Activated CD4-positive, alpha-beta T cell treated with anti-CD3 and anti-CD28 coated beads, Interleukin-2, amount 50 U/mL, for 24 hours (primary cell): ENCODE measurements around the gene FABP1.
A peak's percentile ranks its signal among the peaks of the same experiment; 100 is the strongest.

ENCODE experiments used
- DNase-seq, 2 donors: peaks; one replicate each; pipeline ENCODE4 v3.0.0-alpha.2; 2020; ENCODE audit warnings: low read depth in 1 of 2, low spot score in 1 of 2

The FABP1 gene

DNA sequence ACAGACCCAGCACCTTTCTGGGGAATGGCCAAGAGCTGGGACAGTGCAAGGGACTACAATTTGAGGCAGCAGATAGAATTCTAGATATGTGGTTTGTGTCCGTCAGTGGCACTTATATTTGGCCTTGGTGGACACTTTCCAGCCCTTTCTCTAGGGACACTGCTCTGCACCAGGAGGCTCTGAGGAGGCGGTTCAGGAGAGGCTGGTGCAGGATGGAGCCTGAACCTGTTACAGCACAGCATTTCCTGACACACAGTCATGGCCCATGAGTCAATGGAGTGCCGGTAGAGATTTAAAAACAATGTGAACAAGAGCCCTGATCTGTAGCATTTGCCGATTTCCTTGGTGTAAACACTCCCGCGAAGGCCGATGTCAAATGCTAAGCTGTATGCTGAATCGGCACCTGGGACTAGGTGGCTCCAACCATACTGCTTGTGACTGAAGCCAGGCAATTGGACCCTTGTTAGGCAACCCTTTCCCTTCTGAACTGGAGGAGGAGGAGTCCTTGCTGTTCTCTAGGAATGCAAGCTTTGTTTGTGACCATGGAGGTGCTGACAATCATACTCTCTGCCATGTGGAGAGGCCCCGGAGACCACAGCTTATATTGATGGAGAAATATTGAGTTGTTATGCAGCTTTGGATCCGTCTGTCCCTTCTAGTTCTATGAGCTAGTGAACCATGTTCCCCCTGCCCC lies 11.9 kb downstream of the FABP1 start:
- no peak for DNase-seq

DNA sequence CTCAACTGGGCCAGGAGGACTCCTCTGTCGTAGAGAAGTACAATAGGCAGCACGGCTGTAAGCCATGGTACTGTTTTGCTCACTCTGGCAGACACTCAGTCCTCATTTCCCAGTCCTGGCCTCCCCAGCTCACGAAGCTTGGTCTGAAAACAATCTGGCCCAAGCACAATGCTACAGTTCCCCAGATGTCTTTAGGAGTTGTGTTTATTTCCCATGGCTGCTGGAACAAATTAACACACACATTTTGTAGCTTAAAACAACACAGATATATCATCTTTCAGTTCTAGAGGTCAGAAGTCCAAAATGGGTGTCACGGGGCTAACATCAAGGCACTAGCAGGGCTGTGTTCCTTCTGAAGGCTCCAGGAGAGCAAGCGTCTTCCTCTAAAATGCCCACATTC lies 13.0 kb downstream of the FABP1 start:
- no peak for DNase-seq

DNA sequence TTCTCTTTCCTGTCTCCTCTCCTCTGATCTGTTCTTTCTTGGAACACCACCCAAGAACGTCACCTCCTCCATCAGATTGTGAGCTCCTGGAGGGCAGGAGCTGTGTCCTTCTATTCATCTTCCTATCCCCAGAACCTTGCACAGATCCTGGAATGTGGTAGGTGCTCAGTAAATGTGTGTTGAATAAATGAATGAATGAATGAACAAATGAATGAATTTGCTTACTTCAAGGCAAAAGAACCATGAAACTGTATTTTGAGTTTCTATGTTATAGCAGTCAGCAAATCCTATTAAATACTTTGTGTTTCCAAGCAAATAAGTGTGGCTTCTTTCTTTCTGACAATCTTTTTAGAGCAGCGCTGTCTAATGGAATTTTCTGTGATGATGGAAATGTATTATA lies 14.8 kb downstream of the FABP1 start:
- DNase-seq: no peak

DNA sequence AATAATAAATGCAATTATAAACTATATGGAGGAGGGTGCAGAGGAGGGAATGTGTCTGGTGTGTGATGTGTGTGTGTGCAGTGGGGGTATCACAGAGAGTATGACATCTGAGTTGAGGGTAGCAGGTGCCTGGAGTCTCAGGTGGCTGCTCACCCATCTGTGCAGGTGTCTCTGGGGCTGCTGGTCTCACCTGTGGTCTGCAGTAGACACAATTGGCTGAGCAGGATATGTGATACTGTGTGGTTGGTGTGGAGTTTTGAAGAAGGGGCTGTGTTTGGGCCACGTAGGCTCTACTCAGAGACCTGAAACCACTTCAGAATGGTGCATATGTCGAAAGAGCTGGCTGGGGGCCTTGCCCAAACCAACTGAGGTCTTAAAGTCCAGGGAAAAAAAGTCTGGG lies 17.0 kb downstream of the FABP1 start:
- no peak for DNase-seq

DNA sequence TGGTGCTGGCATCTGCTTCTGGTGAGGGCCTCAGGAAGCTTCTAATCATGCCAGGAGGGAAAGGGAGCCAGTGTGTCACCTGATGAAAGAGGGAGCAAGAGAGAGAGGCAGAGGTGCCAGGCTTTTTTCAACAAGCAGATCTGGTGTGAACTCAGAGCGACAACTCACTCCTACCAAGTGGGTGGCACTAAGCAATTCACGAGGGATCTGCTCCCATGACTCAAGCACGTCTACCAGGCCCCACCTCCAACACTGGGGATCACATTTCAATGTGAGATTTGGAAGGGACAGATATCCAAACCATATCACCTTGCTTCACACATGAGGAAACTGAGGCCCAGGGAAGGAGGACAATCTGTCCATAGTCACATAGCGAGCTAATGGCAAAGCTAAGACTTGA lies 19.1 kb downstream of the FABP1 start:
- DNase-seq: no peak

DNA sequence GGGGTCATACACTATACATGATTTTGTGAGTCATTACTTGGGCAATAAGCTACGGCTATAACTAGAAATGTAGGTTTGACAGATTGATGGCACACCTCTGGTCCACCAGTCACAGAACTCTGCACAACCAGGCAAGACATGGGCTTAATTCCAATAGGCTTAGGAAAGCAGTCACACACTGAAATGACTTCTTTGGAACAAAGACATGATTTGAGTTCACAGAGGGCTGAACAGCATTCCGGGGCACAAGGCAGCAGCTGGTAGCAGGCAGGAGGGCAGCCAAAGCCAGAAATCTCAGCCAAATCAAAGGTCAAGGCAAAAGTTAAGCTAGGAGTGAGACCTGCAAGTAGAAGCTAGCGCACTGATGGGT lies 27.4 kb downstream of the FABP1 start:
- DNase-seq: no peak

DNA sequence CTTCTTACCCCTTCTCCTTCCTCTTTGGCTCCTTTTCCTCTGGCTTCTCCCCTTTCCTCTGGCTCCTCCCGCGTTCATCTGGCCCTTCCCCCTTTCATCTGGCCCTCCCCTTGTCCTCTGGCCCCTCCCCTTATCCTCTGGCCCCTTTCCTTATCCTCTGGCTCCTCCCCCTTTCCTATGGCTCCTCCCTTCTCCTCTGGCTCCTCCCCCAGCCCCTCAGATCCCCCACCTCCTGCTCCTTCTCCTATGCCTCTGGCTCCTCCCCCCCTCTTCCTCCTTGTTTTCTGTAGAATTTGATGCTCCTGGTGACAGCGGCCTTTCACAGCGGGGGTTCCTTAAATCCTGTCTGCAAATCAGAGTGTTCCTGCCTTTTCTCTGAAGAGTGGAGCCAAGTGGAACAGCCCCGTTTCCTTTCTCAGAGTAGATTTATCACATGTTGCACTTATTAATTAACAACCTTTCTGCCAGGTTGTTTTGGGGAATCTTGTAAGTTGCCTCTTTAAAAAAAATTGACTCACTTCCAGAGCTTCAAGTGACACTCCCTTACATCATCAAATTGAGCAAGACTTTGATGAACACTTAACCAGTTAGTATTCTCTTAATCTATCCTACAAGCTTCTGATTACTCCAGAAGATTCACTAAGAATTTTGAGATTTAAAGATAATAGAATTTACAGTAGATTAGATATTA lies 27.9 kb downstream of the FABP1 start:
- DNase-seq: no peak

DNA sequence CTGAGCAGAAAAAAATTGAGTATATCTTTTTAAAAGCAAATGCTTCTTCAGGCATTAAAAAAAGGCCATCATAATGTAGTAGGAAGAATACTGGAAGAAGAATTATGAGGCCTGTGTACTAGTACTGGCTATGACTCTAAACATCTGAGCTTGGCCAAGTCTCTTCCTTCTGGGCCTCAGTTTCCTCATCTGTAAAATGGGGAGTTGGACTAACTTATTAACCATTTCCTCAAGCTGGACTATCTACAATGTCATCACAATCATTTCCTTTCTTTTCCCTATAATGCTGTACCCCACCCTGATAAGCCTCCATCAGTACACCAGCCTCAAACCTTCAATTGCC lies 29.3 kb downstream of the FABP1 start:
- no peak for DNase-seq

DNA sequence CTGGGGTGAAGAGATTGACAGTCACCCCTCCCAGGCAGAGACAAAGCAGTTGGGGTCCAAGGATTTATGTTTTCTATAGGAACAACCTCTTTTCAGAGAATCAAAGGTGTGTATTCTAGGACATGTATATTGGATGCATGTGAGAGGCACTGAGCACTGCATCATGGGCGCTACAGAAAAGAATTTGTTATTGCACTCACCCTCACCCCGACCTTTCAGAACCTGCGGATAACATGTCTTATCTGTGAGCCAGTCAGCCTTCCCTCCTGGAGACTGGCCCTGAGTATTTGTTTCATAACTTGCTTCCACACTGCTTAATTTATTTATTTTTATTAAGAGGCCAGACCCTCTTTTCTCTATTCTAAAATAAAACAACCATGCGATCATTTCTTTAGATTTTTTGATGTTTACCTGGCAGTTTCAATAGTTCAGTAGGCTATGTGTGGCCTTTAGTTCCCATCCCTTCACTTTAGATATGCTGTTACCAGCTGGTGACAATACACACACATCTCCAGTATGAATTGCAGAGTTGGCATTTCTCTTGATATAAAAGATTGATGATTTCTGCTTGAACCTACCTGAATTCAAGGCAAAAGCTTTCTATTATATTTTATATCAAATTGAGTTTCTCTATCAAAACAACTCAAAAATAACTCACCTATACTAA lies 29.8 kb downstream of the FABP1 start:
- DNase-seq: no peak

DNA sequence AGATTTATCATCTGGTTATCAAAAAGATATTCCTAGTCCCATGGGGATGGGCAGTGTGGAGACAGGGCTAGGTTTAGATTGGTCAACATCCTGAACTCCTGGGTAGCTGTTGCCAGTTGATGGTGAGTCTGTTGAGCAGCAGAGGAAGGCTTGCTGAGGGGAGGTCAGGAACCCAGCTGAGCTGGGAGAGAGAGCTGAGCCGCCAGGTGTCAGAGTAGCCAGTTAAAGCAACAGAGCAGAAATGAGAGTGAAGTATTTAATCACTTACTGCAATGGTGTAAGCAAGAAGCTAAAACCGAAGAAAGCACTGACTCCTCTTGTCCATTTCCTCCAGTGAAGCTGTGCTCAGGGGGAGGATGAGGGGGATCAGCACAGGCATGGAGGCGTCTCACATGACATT lies 30.7 kb downstream of the FABP1 start:
- DNase-seq: no peak

DNA sequence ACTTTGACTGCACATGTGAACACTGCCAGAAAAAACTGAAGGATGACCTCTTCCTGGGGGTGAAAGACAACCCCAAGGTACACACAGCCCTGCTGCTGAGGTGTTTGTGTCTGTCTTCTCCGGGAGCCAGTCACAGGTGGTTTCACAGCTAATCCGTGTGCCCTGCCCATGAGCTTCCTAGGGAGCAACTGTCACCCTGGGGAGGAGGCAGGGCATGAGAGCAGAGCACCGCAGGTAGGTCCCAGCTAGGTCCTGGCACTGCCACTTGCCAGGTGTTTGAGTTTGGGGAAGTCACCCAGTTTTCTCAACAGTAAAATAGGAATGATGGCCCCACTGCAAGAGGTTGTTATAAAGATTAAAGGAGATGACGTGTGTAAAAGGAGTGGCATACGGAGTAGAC lies 31.2 kb downstream of the FABP1 start:
- DNase-seq: no peak

DNA sequence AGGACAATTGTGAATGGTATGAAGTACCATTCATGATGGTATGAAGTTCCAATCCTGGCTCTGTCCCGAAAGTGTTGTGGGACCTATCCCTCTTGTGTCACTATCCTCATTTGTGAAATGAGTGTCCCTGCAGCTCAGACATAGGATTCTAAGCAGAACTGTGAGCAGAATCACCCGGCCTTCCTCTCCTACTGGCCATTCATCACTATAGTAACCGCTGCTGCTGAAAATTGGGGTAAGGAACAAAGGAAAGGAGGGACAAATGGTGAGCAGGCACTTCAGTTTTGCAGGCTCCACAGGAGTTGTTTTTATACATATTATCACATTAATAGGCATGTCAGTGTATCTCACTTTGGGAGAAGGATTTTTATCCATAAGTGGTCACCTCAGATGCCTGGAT lies 32.8 kb downstream of the FABP1 start:
- DNase-seq: no peak

DNA sequence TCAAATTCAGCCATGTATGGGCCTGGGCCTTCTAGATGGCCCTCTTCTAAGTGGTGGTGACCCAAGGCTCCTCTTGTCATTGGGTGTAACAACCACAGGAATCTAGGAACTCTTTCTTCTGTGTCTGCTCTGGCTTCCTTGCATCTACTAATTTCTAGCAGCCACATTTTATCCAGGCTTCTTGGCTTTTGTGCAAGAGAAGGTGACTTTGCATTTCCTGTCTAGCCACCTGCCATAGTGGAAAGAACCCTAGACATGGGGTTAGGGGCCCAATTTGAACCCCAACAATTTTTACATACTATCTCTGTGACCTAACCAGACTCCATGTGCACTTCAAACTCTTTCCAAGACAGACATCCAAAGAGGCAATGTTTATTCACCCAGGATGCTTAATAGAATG lies 35.1 kb downstream of the FABP1 start:
- DNase-seq: no peak

DNA sequence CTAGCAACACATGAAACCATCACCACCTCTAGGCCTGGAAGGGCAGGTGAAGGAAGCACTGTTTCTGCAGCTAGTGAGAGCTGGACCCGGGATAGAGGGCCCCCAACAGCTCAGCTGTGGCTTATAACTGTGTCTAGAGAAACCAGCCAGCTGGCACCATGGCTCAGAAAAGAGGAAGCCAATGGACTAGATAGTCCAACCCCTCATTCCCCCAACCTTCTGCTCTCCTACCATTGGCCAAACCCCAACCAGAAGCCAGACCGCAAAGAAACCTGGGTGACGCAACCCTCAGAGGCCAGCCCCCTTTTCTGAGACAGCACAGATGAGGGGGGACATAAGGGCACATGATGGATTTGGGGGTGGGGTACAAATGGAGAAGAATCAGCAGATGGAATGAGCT lies 35.9 kb downstream of the FABP1 start:
- no peak for DNase-seq

DNA sequence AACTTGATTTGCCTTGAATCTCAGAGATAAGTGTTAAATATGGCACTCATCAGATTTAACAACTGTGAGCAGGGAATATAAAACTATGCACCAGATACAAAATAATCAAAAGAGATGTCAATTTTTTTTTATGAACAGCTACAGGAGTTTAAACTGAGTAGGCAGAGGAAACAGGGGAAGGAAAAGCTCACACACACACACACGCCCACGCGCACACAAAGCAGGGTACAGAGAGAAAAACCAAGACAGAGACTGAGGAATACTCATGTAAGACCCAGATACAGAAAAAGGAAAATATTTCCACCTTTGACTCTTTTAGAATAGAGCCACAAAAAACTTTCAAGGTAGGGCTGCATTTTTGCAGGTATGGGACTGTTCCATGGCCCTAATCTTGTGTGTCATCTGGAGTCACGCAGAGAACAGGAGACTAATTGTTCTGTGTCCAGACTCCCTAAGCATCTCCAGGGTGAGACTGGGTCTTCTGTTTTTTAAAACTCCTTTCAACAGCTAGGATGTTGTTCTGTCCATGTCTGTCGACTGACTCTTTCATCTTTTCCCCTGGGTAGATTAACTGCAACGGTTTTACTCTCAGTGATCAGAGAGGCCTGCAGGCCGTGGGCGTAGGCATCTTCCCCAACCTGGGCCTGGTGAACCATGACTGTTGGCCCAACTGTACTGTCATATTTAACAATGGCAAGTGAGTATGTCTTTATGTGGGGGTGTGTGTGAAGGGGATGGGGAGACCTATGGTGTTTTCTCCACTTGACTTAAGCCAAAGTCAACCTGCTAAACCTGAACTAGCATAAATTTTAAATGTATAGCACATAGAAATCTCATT lies 37.2 kb downstream of the FABP1 start:
- peak in 1 of 2 donors; percentile 9 for DNase-seq

DNA sequence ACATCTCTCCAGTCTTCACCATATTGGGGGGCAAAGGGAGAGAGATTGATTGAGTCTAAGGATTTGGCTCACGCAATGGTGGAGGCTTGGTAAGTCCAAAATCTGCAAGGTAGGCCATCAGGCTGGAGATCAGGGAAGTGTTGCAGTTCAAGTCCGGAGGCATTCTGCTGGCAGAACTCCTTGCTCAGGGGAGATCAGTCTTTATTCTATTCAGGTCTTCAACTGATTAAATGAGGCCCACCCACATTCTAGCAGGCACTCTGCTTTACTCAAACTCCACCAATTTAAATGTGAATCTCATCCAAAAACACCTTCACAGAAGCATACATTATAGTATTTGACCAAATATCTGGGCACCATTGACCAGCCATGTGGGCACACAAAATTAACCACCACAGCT lies 38.9 kb downstream of the FABP1 start:
- no peak for DNase-seq

DNA sequence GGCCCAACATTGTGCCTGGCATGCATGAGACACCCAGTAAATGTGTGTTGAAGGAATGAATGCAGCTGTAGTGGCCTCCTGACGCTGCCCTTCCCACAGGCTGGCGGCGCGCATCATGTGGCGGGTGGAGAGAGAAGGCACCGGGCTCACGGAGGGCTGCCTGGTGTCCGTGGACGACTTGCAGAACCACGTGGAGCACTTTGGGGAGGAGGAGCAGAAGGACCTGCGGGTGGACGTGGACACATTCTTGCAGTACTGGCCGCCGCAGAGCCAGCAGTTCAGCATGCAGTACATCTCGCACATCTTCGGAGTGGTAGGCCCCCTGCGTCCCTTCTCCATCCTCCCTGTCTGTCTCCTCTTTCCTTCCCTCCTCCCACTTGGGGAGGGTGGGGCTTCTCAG lies 40.1 kb downstream of the FABP1 start:
- DNase-seq: no peak

DNA sequence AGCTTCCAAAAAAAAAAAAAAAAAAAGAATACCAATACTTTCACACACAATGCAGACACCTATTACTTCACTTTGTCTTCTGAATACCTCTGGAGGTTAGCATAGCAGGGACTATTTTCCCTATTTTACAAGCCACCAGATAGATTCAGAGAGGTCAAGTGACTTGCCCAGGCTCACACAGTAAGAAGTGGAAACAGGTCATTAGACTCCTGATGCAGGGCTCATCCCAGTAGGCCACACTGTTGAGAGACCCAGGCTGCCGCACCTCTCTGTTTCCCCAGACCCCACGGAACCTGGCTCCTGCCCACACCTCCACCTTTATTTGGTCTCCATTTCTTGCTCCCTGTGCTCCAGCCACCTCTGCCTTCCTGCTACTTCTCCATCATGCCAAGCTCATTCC lies 40.8 kb downstream of the FABP1 start:
- no peak for DNase-seq

DNA sequence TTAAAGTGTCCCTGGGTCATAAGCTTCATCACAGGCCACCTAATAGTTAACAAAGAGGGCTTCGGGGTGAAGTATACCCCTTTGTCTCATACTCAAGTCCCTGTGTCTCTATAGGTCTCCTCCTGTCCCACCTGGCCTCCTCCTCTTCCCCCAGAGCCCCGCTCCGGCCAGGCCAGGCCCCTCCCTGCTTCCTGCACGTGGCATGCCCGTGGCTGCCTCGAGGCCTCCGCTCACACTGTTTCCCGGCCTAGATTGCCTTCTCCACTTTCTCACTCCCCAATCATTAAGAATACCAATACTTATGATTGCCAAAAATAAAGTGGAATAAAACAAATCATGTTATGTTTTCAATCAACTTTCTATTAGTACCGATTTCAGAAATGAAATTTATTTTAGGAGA lies 41.5 kb downstream of the FABP1 start:
- no peak for DNase-seq

DNA sequence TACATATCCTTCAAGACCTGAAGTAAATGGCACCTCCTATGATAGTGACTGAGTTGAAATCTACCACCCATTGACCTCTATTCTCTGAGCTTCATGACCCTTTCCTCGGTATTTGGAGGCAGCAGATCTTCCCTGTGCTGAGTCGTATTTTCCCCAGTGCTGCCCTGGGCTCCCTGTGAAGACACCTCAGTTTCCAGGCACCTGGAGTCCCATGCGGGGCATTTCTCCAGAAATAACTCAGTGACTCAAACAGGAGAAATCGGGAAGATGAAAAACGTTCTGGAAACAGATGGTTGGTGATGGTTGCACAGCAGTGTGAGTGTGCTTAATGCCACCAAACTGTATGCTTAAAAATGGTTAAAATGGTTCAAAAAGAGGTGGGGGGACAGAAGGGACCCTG lies 42.3 kb downstream of the FABP1 start:
- DNase-seq: no peak

DNA sequence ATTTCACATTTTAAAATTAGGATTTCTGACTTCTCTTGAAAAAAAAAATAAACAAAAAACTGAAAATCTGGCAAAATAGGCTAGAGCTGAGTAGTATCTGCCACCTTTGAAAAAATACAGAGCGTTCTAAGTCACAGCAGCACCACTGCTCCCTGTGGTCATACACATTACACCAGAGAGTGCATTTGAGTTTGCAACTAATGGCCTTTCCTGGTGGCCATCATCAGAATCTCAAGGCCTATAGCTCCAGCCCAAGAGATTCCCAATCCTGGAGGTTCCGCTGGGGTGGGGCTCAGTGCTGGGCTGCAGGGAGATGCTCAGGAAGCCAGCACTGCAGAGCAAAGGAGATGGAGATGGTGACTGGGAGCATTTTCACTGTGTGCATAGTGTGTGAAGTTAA lies 42.8 kb downstream of the FABP1 start:
- DNase-seq: no peak

DNA sequence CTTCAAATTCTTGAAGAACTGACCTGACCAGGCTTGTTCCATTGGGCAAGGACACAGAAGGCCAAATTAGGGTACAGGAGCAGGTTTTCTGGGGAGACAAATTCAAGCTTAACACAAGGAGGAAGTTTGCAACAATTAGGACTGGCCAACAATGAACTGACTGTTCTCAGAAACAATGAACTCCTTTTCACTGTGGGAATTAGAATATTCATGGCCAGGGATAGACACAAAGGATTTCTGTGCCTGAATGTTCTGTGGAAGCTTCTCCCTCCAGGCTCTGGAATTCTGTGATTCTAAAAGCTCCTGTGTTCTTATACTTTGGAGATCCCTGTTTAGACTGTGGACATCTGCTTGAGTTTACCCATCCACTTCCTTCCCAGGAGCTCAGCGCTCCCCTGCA lies 45.1 kb downstream of the FABP1 start:
- no peak for DNase-seq
